Measurements from ENCODE around the gene FCAMR.
A peak's percentile ranks its signal among the peaks of the same experiment; 100 is the strongest.
"Not testable (repeated sequence)": the region's sequence is repeated elsewhere in the genome, so short reads cannot be mapped to it uniquely, and the experiment has no call there.

The FCAMR gene

GRCh38 chr1:206929524-206929923, 40.7 kb downstream of the FCAMR start:
- H4K5ac ChIP-seq (ENCODE audit: low read length), result no peak overlapping the region
- H2BK15ac ChIP-seq (replicated peaks; ENCODE audit: low read depth), result no peak overlapping the region
- H3K9ac ChIP-seq (ENCODE audit: low read length), result no peak overlapping the region
- no peak overlapping the region for H3K27ac ChIP-seq (ENCODE audit: low read depth, low read length)
- no peaks in the 10 kb centered on the region for H3K4me1 ChIP-seq (ENCODE audit: control insufficient read depth, low read depth, low read length)
- no peaks in the 10 kb centered on the region for H3K79me2 ChIP-seq (ENCODE audit: control insufficient read depth, insufficient read depth, low read length)
- no peak overlapping the region for H3K4ac ChIP-seq (ENCODE audit: low read depth, low read length)
- no peaks in the 10 kb centered on the region for H3K36me3 ChIP-seq (ENCODE audit: control insufficient read depth, insufficient read depth, low read length)
- H3K18ac ChIP-seq (ENCODE audit: low read length), result no peak overlapping the region
- no peaks in the 10 kb centered on the region for H3K79me1 ChIP-seq (ENCODE audit: low read length)
- H2BK5ac ChIP-seq (ENCODE audit: low read length), result no peak overlapping the region
- H4K8ac ChIP-seq (ENCODE audit: low read depth, low read length), result no peak overlapping the region
- H3K23ac ChIP-seq (ENCODE audit: low read length), result no peak overlapping the region
- H3K27me3 ChIP-seq (ENCODE audit: insufficient read depth, low read length, poor library complexity), result no peaks in the 10 kb centered on the region
- WGBS (ENCODE audit: extremely low coverage, insufficient coverage, low lambda C conversion rate), result no CpG with 5 or more reads among the region's 6 CpGs
- DNase-seq, result no peak
- H2BK120ac ChIP-seq (ENCODE audit: low read depth, low read length), result no peak overlapping the region
- H3K4me3 ChIP-seq (ENCODE audit: low read length), result no peak overlapping the region
- no peak overlapping the region for H3K56ac ChIP-seq (ENCODE audit: low read length)
- no peak overlapping the region for H3K4me2 ChIP-seq (ENCODE audit: low read length)
- H2AK5ac ChIP-seq (ENCODE audit: low read length), result no peak overlapping the region

DNA sequence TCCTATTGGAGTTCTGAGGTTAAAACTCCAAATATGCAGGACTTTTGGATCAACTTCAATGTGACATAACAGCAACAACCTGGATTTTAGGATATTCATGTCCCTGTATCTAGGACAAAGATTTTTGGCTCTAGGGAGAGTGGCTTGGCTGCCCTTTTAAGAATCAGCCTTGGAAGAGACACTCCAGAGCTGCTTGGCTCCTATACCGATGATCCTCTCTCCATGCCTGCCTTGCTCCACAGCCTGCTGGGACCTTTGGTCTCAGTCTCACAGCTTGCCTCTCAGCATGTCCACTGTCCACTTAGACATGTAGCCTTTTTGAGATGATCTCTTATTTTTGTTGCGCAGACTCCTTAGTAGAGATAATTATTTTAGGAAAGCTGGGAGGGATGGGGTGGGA, 44.0 kb downstream of the FCAMR start:
- no peak overlapping the region for H3K4me2 ChIP-seq (ENCODE audit: low read length)
- no peak for DNase-seq
- no peak overlapping the region for H3K4me3 ChIP-seq (ENCODE audit: low read length)
- H4K5ac ChIP-seq (ENCODE audit: low read length), result no peak overlapping the region
- H3K36me3 ChIP-seq (ENCODE audit: control insufficient read depth, insufficient read depth, low read length), result no peaks in the 10 kb centered on the region
- no peaks in the 10 kb centered on the region for H3K4me1 ChIP-seq (ENCODE audit: control insufficient read depth, low read depth, low read length)
- no peak overlapping the region for H3K23ac ChIP-seq (ENCODE audit: low read length)
- no peak overlapping the region for H3K27ac ChIP-seq (ENCODE audit: low read depth, low read length)
- WGBS (ENCODE audit: extremely low coverage, insufficient coverage, low lambda C conversion rate), result no CpG with 5 or more reads among the region's 2 CpGs
- no peaks in the 10 kb centered on the region for H3K79me2 ChIP-seq (ENCODE audit: control insufficient read depth, insufficient read depth, low read length)
- no peak overlapping the region for H2AK5ac ChIP-seq (ENCODE audit: low read length)
- no peak overlapping the region for H2BK120ac ChIP-seq (ENCODE audit: low read depth, low read length)
- H3K9ac ChIP-seq (ENCODE audit: low read length), result no peak overlapping the region
- no peaks in the 10 kb centered on the region for H3K27me3 ChIP-seq (ENCODE audit: insufficient read depth, low read length, poor library complexity)
- H3K4ac ChIP-seq (ENCODE audit: low read depth, low read length), result no peak overlapping the region
- no peak overlapping the region for H4K8ac ChIP-seq (ENCODE audit: low read depth, low read length)
- no peaks in the 10 kb centered on the region for H3K79me1 ChIP-seq (ENCODE audit: low read length)
- H3K56ac ChIP-seq (ENCODE audit: low read length), result no peak overlapping the region
- no peak overlapping the region for H3K18ac ChIP-seq (ENCODE audit: low read length)
- H2BK5ac ChIP-seq (ENCODE audit: low read length), result no peak overlapping the region
- no peak overlapping the region for H2BK15ac ChIP-seq (replicated peaks; ENCODE audit: low read depth)

- no peak overlapping the region for H3K4me3 ChIP-seq (ENCODE audit: low read length)
- H3K23ac ChIP-seq (ENCODE audit: low read length), result no peak overlapping the region
- H2BK120ac ChIP-seq (ENCODE audit: low read depth, low read length), result no peak overlapping the region
- no peak overlapping the region for H2BK5ac ChIP-seq (ENCODE audit: low read length)
- H3K27me3 ChIP-seq (ENCODE audit: insufficient read depth, low read length, poor library complexity), result no peaks in the 10 kb centered on the region
- no peaks in the 10 kb centered on the region for H3K36me3 ChIP-seq (ENCODE audit: control insufficient read depth, insufficient read depth, low read length)
- H3K27ac ChIP-seq (ENCODE audit: low read depth, low read length), result no peak overlapping the region
- H3K4me2 ChIP-seq (ENCODE audit: low read length), result no peak overlapping the region
- no peaks in the 10 kb centered on the region for H3K79me1 ChIP-seq (ENCODE audit: low read length)
- H3K9ac ChIP-seq (ENCODE audit: low read length), result no peak overlapping the region
- no peaks in the 10 kb centered on the region for H3K79me2 ChIP-seq (ENCODE audit: control insufficient read depth, insufficient read depth, low read length)
- WGBS (ENCODE audit: extremely low coverage, insufficient coverage, low lambda C conversion rate), result no CpG with 5 or more reads among the region's 11 CpGs
- no peaks in the 10 kb centered on the region for H3K4me1 ChIP-seq (ENCODE audit: control insufficient read depth, low read depth, low read length)
- no peak overlapping the region for H3K56ac ChIP-seq (ENCODE audit: low read length)
- no peak overlapping the region for H2BK15ac ChIP-seq (replicated peaks; ENCODE audit: low read depth)
- no peak overlapping the region for H2AK5ac ChIP-seq (ENCODE audit: low read length)
- DNase-seq, result peak; percentile 73
- H4K5ac ChIP-seq (ENCODE audit: low read length), result no peak overlapping the region
- H3K4ac ChIP-seq (ENCODE audit: low read depth, low read length), result no peak overlapping the region
- H4K8ac ChIP-seq (ENCODE audit: low read depth, low read length), result no peak overlapping the region
- no peak overlapping the region for H3K18ac ChIP-seq (ENCODE audit: low read length)
Observed at GRCh38 chr1:206925106-206925736, 45.0 kb downstream of the FCAMR start.

- no CpG with 5 or more reads among the region's 8 CpGs for WGBS (ENCODE audit: extremely low coverage, insufficient coverage, low lambda C conversion rate)
- Histone ChIP-seq H3K79me1 (ENCODE audit: low read length) (no peaks in the 10 kb centered on the region), H4K5ac (ENCODE audit: low read length) (no peak overlapping the region), H3K27me3 (ENCODE audit: insufficient read depth, low read length, poor library complexity) (no peaks in the 10 kb centered on the region), H3K79me2 (ENCODE audit: control insufficient read depth, insufficient read depth, low read length) (no peaks in the 10 kb centered on the region), H3K4me2 (ENCODE audit: low read length) (no peak overlapping the region), H3K4me1 (ENCODE audit: control insufficient read depth, low read depth, low read length) (no peaks in the 10 kb centered on the region), H3K18ac (ENCODE audit: low read length) (no peak overlapping the region), H2AK5ac (ENCODE audit: low read length) (no peak overlapping the region), H3K36me3 (ENCODE audit: control insufficient read depth, insufficient read depth, low read length) (no peaks in the 10 kb centered on the region), H3K27ac (ENCODE audit: low read depth, low read length) (no peak overlapping the region), H3K4me3 (ENCODE audit: low read length) (no peak overlapping the region), H2BK15ac (replicated peaks; ENCODE audit: low read depth) (no peak overlapping the region), H3K9ac (ENCODE audit: low read length) (no peak overlapping the region), H3K23ac (ENCODE audit: low read length) (no peak overlapping the region), H2BK120ac (ENCODE audit: low read depth, low read length) (no peak overlapping the region), H4K8ac (ENCODE audit: low read depth, low read length) (no peak overlapping the region), H3K4ac (ENCODE audit: low read depth, low read length) (no peak overlapping the region), H3K56ac (ENCODE audit: low read length) (no peak overlapping the region), H2BK5ac (ENCODE audit: low read length) (no peak overlapping the region)
- no peak for DNase-seq
Observed at GRCh38 chr1:206924592-206925105, 45.6 kb downstream of the FCAMR start.

DNA sequence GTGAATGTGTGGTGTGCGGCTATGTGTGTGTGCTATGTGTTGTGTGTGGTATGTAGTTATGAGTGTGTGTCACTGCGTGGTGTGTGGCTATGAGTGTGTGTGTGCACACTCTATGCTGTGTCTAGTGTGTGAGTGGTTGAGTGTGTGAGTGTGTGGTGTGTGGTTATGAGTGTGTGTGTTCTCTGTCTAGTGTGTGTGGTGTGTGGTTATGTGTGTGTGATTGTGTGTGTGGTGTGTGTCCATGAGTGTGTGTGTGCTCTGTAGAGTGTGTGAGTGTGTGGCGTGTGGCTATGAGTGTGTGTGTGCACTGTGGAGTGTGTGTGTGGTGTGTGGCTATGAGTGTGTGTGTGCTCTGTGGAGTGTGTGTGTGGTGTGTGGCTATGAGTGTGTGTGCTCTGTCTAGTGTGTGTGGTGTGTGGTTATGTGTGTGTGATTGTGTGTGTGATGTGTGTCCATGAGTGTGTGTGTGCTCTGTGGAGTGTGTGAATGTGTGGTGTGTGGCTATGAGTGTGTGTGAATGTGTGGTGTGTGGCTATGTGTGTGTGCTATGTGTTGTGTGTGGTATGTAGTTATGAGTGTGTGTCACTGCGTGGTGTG, 46.2 kb downstream of the FCAMR start:
- H3K9ac ChIP-seq (ENCODE audit: low read length); H4K8ac ChIP-seq (ENCODE audit: low read depth, low read length); H3K4ac ChIP-seq (ENCODE audit: low read depth, low read length); H3K79me1 ChIP-seq (ENCODE audit: low read length); H3K27ac ChIP-seq (ENCODE audit: low read depth, low read length); H3K18ac ChIP-seq (ENCODE audit: low read length); H2BK120ac ChIP-seq (ENCODE audit: low read depth, low read length); DNase-seq; H2AK5ac ChIP-seq (ENCODE audit: low read length); H3K36me3 ChIP-seq (ENCODE audit: control insufficient read depth, insufficient read depth, low read length); H4K5ac ChIP-seq (ENCODE audit: low read length); H3K4me3 ChIP-seq (ENCODE audit: low read length); H3K79me2 ChIP-seq (ENCODE audit: control insufficient read depth, insufficient read depth, low read length); H3K27me3 ChIP-seq (ENCODE audit: insufficient read depth, low read length, poor library complexity); H3K4me2 ChIP-seq (ENCODE audit: low read length); H2BK15ac ChIP-seq (replicated peaks; ENCODE audit: low read depth); H3K4me1 ChIP-seq (ENCODE audit: control insufficient read depth, low read depth, low read length); H2BK5ac ChIP-seq (ENCODE audit: low read length); H3K23ac ChIP-seq (ENCODE audit: low read length); H3K56ac ChIP-seq (ENCODE audit: low read length): not testable (repeated sequence)
- 100% methylated on average over 1 of the region's 4 CpGs for WGBS (ENCODE audit: extremely low coverage, insufficient coverage, low lambda C conversion rate)

Data from mesendoderm (in vitro differentiated cells).